Measurements from ENCODE around the gene IL15RA.
"Not testable (repeated sequence)": the region's sequence is repeated elsewhere in the genome, so short reads cannot be mapped to it uniquely, and the experiment has no call there.

Gene IL15RA

DNA sequence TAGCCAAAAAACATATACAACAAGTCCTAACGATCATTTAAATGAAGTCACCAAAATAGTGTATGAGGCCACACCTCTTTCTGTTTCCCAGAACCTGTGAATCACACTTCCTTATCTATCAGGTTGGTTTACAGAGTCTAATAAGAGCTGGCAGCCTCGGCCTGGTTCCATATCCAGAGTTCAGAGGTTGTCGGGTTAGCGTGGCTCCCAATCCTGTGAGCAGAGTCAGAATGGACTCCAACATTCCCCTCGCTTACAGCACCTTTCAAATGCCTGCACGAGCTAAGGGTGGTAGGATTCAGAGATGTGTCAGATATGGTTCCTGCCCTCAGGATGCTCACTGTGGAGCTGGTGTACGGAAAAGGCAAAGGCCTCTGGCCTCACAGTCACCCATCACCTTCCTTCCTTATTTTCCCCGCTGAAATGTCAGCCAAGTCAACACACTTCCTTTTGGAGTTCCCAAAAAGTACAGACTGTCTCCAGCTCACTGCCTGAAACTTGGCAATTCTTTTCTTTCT is 6.0 kb downstream of the IL15RA start:
- in situ Hi-C loops (cut with MboI; ENCODE audit: low sequenced_read_pairs): no loop called here

- in situ Hi-C loops (cut with MboI; ENCODE audit: low sequenced_read_pairs): no loop called here
Measured at GRCh38 chr10:5970527-5970926, 6.8 kb downstream of the IL15RA start.

DNA sequence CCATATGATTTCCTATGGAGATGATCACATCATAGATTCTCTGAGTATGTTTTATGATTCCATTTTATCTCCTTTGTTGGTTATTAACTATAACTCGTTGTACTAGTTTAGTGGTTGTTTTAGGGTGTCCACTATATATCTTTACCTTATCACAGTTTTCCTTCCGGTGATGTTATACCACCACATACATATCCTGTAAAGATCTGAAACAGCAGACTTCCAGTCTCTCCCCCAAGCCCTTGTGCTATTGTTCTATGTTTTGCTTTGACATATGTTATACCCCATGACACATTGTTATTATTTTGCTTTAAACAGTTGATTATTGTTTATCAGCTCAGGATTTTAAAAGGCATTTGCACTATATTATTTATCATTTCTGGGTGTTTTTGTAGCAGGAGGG is 7.3 kb downstream of the IL15RA start:
- in situ Hi-C loops (cut with MboI; ENCODE audit: low sequenced_read_pairs): no loop called here

- in situ Hi-C loops (cut with MboI; ENCODE audit: low sequenced_read_pairs): no loop called here
Measured at GRCh38 chr10:5968681-5969453, 8.5 kb downstream of the IL15RA start.

DNA sequence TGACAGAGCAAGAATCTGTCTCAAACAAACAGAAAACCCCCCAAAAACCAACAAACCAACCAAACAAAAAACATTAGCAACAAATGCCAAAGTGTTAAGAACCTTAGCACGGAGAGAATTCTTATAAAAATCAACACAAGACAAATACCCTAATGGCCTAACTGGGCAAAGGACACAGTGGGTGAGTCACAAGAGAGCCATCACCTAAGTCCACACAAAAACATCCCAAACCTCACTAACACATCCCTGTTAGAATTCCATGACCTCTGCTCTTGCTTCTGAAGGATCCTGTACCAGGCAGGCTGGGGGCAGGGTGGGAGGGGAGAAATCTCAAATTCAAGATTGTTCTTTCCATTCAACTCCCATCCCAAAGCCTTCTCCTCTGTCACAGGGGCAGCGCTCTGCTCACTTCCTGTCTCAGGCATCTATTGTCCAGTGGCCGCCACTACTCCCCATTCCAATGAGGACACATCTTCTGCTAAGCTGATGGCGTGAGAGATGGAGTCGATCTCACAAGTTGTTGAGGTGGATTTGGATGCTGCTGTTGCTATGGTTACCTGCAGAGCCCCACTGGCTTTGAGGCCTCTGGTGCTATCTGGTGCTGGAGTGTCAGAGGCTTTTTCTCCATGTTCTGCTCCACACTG is 9.2 kb downstream of the IL15RA start:
- in situ Hi-C loops (cut with MboI; ENCODE audit: low sequenced_read_pairs): no loop called here

DNA sequence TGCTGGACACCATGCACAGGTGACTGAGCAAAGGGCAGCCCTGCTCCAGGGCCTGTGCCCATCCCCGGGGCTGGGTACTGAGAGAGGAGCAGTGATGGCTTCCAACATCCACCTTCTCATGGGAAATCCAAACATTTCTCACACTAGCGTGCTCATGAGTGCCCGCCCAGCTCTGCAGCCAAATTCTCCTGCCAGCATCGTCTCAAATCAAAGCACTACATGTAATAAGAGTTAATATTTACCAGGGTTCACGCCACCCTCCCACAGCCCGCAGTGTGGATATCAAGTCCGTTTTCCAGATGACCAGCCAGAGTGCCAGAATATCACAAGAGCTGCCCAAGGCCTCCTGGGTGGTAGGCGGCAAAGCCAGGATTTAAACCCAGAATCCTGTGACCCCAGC is 12.1 kb downstream of the IL15RA start:
- in situ Hi-C loops (cut with MboI; ENCODE audit: low sequenced_read_pairs): no loop called here

GRCh38 chr10:5964736-5965135 is 12.6 kb downstream of the IL15RA start:
- in situ Hi-C loops (cut with MboI; ENCODE audit: low sequenced_read_pairs): no loop called here

GRCh38 chr10:5963591-5963990 is 13.8 kb downstream of the IL15RA start:
- in situ Hi-C loops (cut with MboI; ENCODE audit: low sequenced_read_pairs): no loop called here

DNA sequence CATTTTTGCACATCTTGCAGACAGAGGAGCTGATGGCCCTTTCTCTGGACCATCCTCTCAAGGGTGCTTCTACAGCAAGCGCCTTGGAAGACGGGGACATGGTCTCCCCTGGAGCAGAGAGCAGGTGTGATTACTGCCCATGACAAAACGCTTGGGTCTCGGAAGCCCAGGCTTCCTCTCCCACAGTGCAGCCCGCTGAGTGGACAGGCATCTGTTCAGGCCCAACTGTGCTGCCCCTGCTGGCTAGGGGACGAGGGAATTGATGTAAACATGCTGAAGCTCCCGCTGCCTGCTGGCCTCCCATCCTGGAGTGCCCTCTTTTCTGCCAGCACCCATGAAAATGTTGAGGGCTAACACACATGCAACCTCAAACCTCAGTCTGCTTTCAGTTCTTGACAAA is 14.3 kb downstream of the IL15RA start:
- in situ Hi-C loops (cut with MboI; ENCODE audit: low sequenced_read_pairs): no loop called here

- in situ Hi-C loops (cut with MboI; ENCODE audit: low sequenced_read_pairs): not testable (repeated sequence)
Measured at GRCh38 chr10:5962358-5962940, 14.9 kb downstream of the IL15RA start.

GRCh38 chr10:5961405-5962100 is 15.8 kb downstream of the IL15RA start:
- in situ Hi-C loops (cut with MboI; ENCODE audit: low sequenced_read_pairs): no loop called here

DNA sequence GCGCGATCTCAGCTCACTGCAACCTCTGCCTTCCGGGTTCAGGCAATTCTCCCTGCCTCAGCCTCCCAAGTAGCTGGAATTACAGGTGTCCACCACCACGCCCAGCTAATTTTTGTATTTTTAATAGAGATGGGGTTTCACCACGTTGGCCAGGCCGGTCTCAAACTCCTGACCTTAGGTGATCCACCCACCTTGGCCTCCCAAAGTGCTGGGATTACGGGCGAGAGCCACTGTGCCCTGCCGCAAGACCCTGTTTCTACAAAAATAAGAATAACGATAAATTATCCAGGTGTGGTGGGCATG is 16.4 kb downstream of the IL15RA start:
- in situ Hi-C loops (cut with MboI; ENCODE audit: low sequenced_read_pairs): not testable (repeated sequence)

- in situ Hi-C loops (cut with MboI; ENCODE audit: low sequenced_read_pairs): no loop called here
Measured at GRCh38 chr10:5960070-5960972, 17.0 kb downstream of the IL15RA start.

DNA sequence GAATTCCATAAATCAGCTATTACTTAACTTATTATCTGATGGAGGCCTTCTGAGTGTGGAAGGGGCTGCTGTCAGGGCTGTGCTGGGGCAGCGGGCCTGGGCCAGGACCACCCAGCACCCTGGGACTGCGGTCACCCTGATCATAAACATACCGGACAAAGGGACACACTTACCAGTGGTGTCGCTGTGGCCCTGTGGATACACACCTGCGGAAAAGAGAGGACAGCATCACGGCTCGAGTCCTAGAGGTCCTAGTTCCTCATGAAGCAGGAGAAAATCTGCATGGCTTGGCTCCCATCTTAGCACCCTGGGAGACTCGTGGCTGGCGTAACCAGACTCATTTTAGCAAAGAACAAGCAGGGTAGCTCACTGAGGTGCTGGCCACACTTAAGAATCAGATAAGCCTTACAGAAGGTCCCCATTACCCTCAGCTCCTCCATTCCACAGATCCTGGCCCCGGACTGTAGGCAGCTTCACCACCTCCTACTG is 17.7 kb downstream of the IL15RA start:
- in situ Hi-C loops (cut with MboI; ENCODE audit: low sequenced_read_pairs): no loop called here

DNA sequence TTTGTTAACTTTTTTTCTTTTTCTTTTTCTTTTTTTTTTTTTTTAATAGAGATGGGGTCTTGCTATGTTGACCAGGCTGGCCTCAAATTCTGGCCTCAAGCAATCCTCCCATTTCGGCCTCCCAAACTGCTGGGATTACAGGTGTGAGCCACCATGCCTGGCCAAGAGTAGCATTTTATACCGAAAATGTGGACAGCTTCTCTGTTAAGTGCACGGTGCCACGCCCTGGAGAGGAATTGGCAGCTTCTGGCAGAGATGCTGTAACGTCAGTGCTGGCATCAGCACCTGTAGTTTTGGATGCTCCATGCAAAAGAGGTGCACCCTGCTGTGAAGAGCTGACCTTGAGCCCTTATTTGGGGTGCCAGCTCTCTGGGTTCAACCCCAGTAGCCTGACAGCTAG is 18.2 kb downstream of the IL15RA start:
- in situ Hi-C loops (cut with MboI; ENCODE audit: low sequenced_read_pairs): no loop called here

DNA sequence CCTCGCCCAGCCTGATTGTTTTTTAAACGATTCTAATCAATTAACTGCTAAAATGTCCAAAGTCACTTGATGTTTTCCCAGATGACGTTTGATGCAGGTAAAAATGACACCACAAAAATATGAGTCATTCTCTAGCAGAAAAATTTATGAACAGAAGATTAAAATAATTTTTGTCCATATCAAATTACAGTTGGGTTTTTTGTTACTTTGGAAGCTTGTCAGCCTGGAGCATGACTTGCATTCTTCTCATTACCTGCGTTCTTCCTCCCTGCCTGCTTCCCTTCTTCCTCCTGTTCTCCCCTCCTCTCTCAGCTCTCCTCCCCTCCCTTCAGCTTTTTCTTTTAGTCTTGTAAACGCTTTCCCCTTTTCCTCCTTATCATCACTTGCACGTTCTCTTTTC is 18.7 kb downstream of the IL15RA start:
- in situ Hi-C loops (cut with MboI; ENCODE audit: low sequenced_read_pairs): no loop called here

GRCh38 chr10:5958077-5958476 is 19.3 kb downstream of the IL15RA start:
- in situ Hi-C loops (cut with MboI; ENCODE audit: low sequenced_read_pairs): no loop called here

GRCh38 chr10:5956146-5956936 is 21.0 kb downstream of the IL15RA start:
- in situ Hi-C loops (cut with MboI; ENCODE audit: low sequenced_read_pairs): no loop called here

DNA sequence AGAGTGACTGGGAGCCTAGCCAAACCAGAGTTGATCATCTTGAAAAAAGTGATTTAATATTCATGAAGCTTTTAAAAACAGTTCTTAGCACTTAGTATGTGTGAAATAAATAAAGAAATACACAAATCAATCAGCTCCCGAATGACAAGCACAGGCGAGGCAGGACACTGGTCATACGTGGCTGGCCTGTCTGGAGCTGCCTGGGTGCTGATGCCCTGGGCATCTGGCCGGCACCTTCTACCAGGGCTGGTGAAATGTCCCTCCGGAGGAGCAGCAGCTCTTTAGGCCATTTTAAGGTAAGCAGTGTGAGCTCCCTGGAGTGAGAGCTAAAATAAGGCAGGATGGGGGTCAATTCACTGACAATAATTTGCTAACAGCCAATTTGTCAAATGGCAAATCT is 23.7 kb downstream of the IL15RA start:
- in situ Hi-C loops (cut with MboI; ENCODE audit: low sequenced_read_pairs): no loop called here
